Motor neuron (in vitro differentiated cells): ENCODE measurements around the gene NOTCH4. TPM values are rescaled to one million over a fixed set of nuclear protein-coding genes. Genes with fewer than 3 reads are reported as not detected.
"Not testable (repeated sequence)": the region's sequence is repeated elsewhere in the genome, so short reads cannot be mapped to it uniquely, and the experiment has no call there.

Experiments
- ATAC-seq, 8 experiments: fragments of 200-7000 bp; cut with Tn5 transposase; replicated peaks in 6 of 8; 2 replicates each; pipeline ENCODE4 v1.8.0; 2021; ENCODE audit warnings: mild to moderate bottlenecking in 8 of 8, moderate library complexity in 8 of 8
- H3K27ac ChIP-seq, 2 donors: fragments of 250-450 bp; sonication (Bioruptor Pico); 2 replicates each; pipeline ENCODE4 v1.9.0; 2021; ENCODE audit warnings: antibody characterized with exemption in 2 of 2, mild to moderate bottlenecking in 2 of 2, moderate library complexity in 1 of 2
- H3K4me1 ChIP-seq, 2 donors: fragments of 250-450 bp; sonication (Bioruptor Pico); replicated peaks in 1 of 2; 2 replicates each; pipeline ENCODE4 v1.6.1; 2021; ENCODE audit warnings: antibody characterized with exemption in 2 of 2, mild to moderate bottlenecking in 2 of 2, moderate library complexity in 1 of 2
- H3K4me3 ChIP-seq, 5 donors: fragments of 250-450 bp; sonication (Bioruptor Pico); 2 replicates each; pipeline ENCODE4 v1.9.0; 2021; ENCODE audit warnings: antibody characterized with exemption in 5 of 5, mild to moderate bottlenecking in 5 of 5, moderate library complexity in 4 of 5
- WGBS, 10 experiments: fragments of 450-650 bp; shearing (Covaris generic); methylation state at CpG; one replicate each; pipeline ENCODE4 v1.0.0; 2022; 5-methylcytosine and 5-hydroxymethylcytosine counted together
- in situ Hi-C, 9 experiments: fragments of 400-800 bp; cut with MboI; loops; one replicate each; pipeline ENCODE4 v1.15.0; 2021; ENCODE audit warnings: low sequenced_read_pairs in 9 of 9, low pct_unique_long_range_greater_than_20kb in 2 of 9; ENCODE audit not compliant: unreplicated experiment in 9 of 9
- total RNA-seq, 8 experiments: library from RNA; unstranded; fragments of 300-600 nt; gene quantifications; 2 replicates each; pipeline versions ENCODE4 v1.2.3 to v1.2.4, GENCODE V29; 2022

Gene NOTCH4
- total RNA-seq, 8 experiments from 2014 or later, result 1.3 to 6.7 (median 4.5) TPM

DNA sequence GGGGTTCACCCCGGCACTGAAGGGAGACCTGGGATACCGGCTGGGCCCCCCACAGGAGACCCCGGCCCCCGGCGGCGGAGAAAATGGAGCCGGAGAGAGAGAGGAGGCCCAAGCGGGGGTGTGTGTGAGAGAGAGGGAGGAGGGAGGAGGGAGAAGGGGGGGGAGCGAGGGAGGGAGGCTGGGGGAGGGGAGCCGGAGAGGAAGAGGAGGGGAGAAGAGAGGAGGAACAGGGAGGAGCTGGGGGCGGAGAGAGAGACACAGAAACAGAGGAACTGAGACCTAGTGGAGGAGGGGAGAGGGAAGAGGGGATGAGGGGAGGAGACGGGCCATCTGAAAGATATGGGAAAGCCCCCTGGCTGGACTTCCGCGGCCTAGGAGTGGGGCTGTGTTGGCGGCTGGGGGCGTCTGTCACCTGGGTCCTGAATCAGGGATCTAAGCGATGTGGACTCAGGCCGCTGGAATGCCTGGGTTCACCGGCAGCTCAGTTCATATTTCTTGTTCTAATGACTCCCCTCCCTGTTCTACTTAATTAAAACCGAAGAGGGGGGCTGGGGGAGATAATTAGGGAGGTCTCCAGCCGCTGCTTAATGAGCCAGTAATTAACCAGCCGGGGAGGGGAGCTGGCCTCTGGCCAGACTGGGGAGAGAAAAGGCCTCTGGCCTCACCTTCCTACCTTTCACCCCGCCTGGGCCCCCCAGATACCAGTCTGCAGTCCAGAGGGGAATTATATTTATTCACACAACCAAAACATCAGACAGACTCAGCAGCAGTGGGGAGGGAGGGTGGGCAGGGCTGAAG is 33.6 kb downstream of the NOTCH4 start, which contains the start of gene PBX2:
Gene PBX2, minus strand, starts transcription at position 149 of the 798 bp plus-strand sequence. CDS start 287 bp downstream, outside the sequence.
- Histone ChIP-seq H3K4me3 (peak within 1 kb of the TSS; percentile 42 to 68 (median 65)), H3K4me1 (peaks cover 22 to 33% of the 10 kb centered on the region in 2 donors), H3K27ac (peak within 1 kb of the TSS; percentile 86 to 88)
- WGBS, 10 experiments, result 0% methylated on average over 1 to 3 of the region's 23 CpGs; no CpG with 5 or more reads in 8 of the 10 experiments
- in situ Hi-C loops, result loop anchor here in 1 of 9 experiments (25.0 kb wide), 1 partner anchor 653 kb away; the partner anchor contains the start of genes ATP6V1G2, DDX39B, MCCD1 and NFKBIL1
- ATAC-seq, result peak; percentile 19 to 73 (median 68)

DNA sequence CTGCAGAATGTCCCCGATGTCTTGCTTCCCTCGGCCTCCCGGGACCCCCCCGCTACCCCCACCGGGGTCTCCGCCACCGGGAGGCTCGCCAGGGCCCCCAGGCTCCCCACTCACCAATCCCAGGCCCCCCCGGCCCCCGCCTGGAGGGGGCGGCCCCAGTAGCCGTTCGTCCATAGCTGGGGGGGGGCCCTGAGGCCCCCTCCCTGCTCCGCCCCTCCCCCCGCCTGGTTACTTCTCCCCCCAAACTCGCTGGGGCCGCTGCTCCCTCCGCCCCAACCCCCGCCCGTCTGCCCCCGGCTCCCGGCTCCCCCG is 34.2 kb downstream of the NOTCH4 start:
- no CpG with 5 or more reads among the region's 23 CpGs for WGBS, 10 experiments

DNA sequence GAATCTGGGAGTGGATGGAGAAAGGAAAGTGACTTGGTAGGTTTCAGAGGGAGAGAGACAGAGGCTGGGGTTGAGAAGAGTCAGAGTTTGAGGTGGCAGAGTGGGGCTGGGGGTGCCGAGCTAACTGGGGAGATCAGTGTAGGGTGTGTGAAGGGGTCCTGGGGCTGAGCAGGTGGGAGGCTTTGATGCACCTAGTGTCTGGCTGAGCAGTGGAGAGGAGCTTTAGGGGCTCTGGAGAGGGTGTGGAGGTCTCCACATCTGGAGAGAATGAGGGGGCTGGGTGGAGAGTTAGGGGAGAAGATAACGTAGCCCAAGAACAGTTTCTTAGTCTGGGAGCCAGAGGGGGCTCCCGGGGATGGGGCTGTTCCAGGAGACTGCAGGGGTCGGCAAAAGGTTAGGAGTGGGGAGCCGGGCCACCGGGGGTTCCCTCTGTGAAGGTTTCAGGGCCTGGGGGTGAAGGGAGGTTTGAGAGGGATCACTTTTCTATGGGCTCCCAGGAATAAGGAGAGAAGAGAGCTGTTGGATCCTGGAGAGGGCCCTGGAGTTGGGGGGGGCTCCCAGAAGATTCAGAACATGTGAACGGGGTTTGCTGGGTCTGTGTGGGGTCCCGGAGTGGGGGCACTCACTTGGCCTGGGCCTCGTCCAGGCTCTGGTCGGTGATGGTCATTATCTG is 34.7 kb downstream of the NOTCH4 start:
- H3K27ac ChIP-seq, result peak overlapping the region; percentile 86 to 88
- peak overlapping the region; percentile 42 to 68 (median 65) for H3K4me3 ChIP-seq
- H3K4me1 ChIP-seq, result peaks cover 20 to 34% of the 10 kb centered on the region in 2 donors
- WGBS, 10 experiments, result 0% methylated on average over 1 of the region's 10 CpGs; no CpG with 5 or more reads in 8 of the 10 experiments
- in situ Hi-C loops, result loop anchor here in 1 of 9 experiments (25.0 kb wide), 1 partner anchor 652 kb away; the partner anchor contains the start of genes ATP6V1G2, DDX39B, MCCD1 and NFKBIL1
- ATAC-seq, result peak in 5 of 8 experiments; percentile 9 to 62 (median 51)

More for the DNA sequence above, 34.2 kb downstream of the NOTCH4 start:
- in situ Hi-C loops, result loop anchor here in 1 of 9 experiments (25.0 kb wide), 1 partner anchor 652 kb away; the partner anchor contains the start of genes ATP6V1G2, DDX39B, MCCD1 and NFKBIL1
- peak overlapping the region; percentile 86 to 88 for H3K27ac ChIP-seq
- peak overlapping the region; percentile 42 to 68 (median 65) for H3K4me3 ChIP-seq
- H3K4me1 ChIP-seq, result peaks cover 19 to 32% of the 10 kb centered on the region in 2 donors
- ATAC-seq, result no peak

DNA sequence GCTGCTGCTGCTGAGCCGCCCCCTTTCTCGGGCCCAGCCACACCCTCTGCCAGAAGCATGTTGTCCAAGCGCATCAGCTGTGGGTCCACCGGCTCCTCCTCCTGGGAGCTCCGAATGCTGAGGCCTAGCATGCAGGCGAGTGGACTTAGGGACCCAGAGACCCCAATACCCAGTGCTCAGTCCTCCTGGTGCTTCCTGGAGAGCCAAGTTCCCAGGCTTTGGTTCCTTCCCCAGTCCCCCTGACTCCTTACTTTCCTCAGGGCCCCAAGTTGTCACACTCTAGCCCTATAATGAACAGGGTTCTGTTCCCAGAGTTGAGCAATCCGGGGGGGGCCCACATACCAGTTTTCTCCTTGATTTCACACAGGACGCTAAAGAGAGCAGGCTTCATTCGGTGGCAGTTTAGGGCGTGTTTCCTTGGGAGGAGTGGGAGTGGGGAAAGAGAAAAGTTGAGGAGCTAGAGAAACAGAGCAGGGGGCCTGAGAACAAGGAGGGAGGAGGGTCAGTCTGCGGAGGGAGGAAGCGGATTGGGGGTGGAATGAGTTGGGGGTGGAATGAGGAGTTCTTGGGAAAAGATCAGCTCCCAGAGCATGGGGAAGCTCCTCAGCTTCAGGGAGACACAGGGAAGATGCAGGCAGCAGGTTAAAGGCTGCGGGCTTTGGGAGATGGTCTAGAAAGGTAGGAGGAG is 35.3 kb downstream of the NOTCH4 start:
- WGBS, 10 experiments, result 0 to 20% (median 14%) methylated on average over 1 to 2 of the region's 13 CpGs; no CpG with 5 or more reads in 5 of the 10 experiments
- Histone ChIP-seq H3K27ac (peak overlapping the region; percentile 86 to 88), H3K4me1 (peaks cover 21 to 36% of the 10 kb centered on the region in 2 donors), H3K4me3 (peak overlapping the region; percentile 42 to 68 (median 65))
- in situ Hi-C loops, result loop anchor here in 1 of 9 experiments (25.0 kb wide), 1 partner anchor 651 kb away; the partner anchor contains the start of genes ATP6V1G2, DDX39B, MCCD1 and NFKBIL1
- ATAC-seq, result peak; percentile 1 to 36 (median 14)

DNA sequence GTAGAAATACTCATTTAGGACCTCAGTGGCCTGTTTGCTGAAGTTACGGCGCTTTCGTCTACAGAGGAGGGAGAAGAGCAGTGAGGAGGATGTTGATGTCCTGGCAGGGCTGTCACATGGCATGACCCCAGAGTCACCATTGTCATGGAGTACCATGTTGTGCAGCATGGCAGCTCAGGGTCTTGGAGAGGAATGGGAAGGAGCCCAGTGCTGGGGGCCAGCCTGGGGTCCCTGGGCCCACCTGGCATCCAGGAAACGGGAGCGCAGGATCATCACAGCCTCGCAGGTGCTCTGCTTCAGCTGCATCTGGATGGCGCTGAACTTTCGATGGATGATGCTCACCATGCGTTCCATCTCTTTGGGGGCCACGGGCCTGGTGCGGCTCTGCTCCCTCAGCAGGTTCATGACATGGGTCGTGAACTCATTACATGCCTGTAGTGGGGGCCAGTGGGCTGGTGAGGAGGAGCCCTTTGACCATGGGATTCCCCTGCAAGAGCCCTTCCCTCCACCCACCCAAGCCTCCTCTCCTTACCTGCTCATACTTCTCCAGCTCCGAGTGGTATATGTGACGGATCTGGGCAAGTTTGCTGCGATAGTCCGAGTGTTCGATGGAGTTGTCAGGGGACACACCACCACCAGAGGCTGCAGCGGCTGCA is 36.0 kb downstream of the NOTCH4 start:
- not testable (repeated sequence) for H3K27ac ChIP-seq, ATAC-seq
- in situ Hi-C loops, result loop anchor here in 1 of 9 experiments (25.0 kb wide), 1 partner anchor 651 kb away; the partner anchor contains the start of genes ATP6V1G2, DDX39B, MCCD1 and NFKBIL1
- H3K4me1 ChIP-seq, result peaks cover 21 to 36% of the 10 kb centered on the region in 2 donors
- peak overlapping the region in 4 of 5 donors; percentile 42 to 68 (median 62) for H3K4me3 ChIP-seq
- WGBS, 10 experiments, result 80 to 100% (median 98%) methylated on average over 2 to 5 of the region's 18 CpGs; no CpG with 5 or more reads in 6 of the 10 experiments

DNA sequence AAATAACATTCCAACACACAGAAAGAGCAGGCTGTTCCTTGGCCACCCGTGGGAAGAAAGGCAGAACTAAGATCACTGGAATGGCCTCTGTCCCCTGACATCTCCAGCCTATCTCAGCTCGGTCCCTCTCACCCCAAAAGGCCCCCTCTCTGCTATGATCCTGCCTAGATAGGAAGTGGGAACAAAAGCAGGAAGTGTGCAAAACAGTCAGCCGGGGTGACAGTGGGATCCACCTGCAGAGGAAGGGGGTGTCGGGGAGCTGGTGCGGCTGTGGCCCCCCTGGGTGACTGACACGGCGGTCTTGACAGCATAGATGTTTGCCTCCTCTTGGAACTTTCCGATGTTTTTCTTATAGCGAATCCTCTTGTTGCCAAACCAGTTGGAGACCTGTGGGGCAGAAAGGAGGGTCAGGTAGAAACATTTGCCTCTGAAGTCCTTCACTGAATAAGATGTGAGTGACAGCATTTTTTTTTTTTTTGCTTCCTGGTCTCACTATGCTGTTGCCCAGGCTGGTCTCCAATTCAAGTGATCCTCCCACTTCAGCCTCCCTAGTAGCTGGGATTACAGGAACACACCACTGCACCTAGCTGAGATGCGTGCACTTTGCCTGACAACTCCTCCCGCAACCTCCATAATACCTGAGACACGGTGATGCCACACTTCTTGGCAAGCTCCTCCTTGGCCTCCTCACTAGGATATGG is 36.7 kb downstream of the NOTCH4 start:
- in situ Hi-C loops, result loop anchor here in 1 of 9 experiments (25.0 kb wide), 1 partner anchor 650 kb away; the partner anchor contains the start of genes ATP6V1G2, DDX39B, MCCD1 and NFKBIL1
- WGBS, 10 experiments, result 87 to 100% (median 90%) methylated on average over 2 to 5 of the region's 12 CpGs; no CpG with 5 or more reads in 5 of the 10 experiments
- no peak for ATAC-seq
- no peak overlapping the region for H3K4me3 ChIP-seq
- peaks cover 21 to 36% of the 10 kb centered on the region in 2 donors for H3K4me1 ChIP-seq
- H3K27ac ChIP-seq, result no peak overlapping the region

DNA sequence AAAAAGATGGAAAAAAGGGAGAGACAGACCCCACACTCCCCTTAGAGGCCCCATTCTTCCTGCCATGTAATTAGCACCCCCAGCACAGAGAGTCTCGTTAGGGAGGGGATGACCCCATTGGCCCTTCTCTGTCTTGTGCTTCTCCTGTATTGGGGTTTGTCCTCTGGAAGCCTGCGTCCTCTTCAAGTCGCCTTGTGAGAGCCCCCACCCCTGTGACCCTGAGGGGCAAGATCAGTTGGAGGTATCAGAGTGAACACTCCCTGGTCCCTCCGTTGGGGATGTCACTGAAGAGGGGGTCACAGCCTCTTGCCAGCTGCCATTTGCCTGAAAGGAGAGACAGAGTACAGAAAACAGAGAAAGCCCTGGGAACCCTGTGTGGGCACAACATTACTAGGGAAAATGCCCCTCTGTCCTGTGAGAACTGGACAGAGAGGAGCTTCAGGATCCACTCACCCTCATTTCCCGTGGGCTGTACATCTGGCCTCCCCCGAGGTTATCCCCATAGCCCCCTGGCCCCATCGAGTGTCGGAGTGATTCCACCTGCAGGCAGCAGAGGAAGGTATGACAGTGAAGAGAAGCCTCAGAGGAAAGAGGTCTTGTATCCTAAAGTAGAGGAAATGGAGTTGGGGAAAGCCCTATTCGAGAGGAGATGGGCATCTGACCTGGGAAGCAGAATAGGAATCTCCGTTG is 37.6 kb downstream of the NOTCH4 start:
- Histone ChIP-seq H3K27ac (peak overlapping the region in 1 of 2 donors; percentile 56), H3K4me1 (peaks cover 21 to 36% of the 10 kb centered on the region in 2 donors)
- in situ Hi-C loops, result loop anchor here in 1 of 9 experiments (25.0 kb wide), 1 partner anchor 649 kb away; the partner anchor contains the start of genes ATP6V1G2, DDX39B, MCCD1 and NFKBIL1
- not testable (repeated sequence) for ATAC-seq, H3K4me3 ChIP-seq
- 33 to 100% (median 75%) methylated on average over 3 to 6 of the region's 10 CpGs; no CpG with 5 or more reads in 3 of the 10 experiments for WGBS, 10 experiments

DNA sequence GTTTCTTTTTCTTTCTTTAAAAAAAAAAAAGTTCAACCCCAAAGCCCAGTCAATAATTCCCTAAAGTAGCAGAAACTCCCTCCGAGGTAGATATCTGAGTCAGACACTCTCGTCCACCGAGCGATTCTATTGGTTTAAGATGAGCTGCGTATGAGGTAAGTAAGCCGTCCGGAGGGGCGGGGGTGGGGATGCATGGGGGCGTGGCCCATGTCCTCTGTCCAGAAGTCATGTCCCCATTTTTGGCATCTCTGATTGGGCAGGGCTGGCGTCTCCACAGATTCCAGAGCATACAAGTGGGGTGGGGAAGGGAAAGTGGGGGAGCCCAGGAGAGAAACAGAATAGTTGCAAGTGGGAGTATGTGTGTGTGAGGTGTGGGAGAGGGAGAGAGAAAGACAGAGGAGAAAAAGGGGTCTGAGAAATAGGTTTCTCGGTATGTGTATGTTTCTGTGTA is 38.2 kb downstream of the NOTCH4 start:
- 0 to 60% (median 1%) methylated on average over 1 to 9 of the region's 11 CpGs; no CpG with 5 or more reads in 6 of the 10 experiments for WGBS, 10 experiments
- in situ Hi-C loops, result loop anchor here in 1 of 9 experiments (25.0 kb wide), 1 partner anchor 648 kb away; the partner anchor contains the start of genes ATP6V1G2, DDX39B, MCCD1 and NFKBIL1
- H3K4me1 ChIP-seq, result peaks cover 15 to 33% of the 10 kb centered on the region in 2 donors
- H3K4me3 ChIP-seq, result not testable (repeated sequence)
- ATAC-seq, result peak; percentile 18 to 74 (median 36)
- peak overlapping the region in 1 of 2 donors; percentile 56 for H3K27ac ChIP-seq

DNA sequence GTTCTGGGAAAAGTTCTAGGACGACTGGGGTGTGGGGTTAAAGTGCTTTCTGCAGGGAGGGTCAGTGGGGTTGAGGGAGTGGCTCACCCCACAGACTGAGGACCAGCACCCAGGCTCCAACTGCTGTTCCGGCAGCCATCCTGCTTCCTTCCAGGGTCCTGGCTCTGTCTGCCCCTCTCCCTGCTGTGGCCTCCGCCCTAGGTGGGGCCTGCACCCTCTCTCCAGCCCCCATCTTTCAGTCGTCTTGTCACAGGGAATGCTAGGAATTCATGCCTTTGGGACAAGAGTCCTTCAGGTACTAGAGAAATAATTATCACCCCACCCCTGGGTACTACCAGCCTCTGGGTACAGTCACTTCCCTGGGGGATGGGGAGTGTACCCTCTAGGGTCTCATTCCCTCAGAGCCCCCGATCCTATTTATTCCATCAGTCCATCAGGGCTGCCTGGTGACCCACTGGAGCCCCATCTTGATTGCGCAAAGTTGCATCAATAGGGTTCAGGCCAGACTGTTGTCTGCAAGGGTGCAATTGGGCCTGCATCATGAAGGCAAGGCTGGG is 39.7 kb downstream of the NOTCH4 start, which contains the start of gene AGER:
Gene AGER, minus strand, starts transcription at position 170 of the 557 bp plus-strand sequence. Its CDS starts 31 bp downstream, at position 139.
- no peak for ATAC-seq
- Histone ChIP-seq H3K4me1 (peaks cover 18 to 38% of the 10 kb centered on the region in 2 donors), H3K27ac (peak within 1 kb of the TSS; percentile 37 to 66), H3K4me3 (no peak within 1 kb of the TSS)
- WGBS, 10 experiments, result 0 to 100% (median 93%) methylated on average over 1 to 2 of the region's 6 CpGs; no CpG with 5 or more reads in 5 of the 10 experiments
- in situ Hi-C loops, result loop anchor here in 1 of 9 experiments (25.0 kb wide), 1 partner anchor 647 kb away; the partner anchor contains the start of genes ATP6V1G2, DDX39B, MCCD1 and NFKBIL1

DNA sequence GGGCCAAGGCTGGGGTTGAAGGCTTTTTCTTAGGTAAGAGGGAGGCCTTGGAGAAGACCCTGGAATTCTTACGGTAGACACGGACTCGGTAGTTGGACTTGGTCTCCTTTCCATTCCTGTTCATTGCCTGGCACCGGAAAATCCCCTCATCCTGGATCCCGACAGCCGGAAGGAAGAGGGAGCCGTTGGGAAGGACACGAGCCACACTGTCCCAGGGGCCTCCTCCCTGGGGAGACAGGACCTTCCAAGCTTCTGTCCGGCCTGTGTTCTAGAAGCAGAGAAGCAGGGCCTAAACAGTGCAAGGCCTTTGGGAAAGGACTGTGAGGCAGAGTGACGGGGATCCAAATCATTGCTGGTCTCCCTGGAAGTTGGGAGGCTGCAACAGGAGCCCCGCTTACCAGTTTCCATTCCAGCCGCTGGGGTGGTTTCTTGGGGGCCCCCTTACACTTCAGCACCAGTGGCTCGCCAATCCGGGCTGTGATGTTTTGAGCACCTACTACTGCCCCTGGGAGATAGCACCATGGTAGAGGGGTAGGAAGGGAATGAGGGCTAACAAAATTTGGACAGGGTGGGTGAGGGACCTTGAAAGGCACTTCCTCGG is 40.3 kb downstream of the NOTCH4 start:
- WGBS, 10 experiments, result 77 to 100% (median 98%) methylated on average over 1 to 9 of the region's 15 CpGs; no CpG with 5 or more reads in 2 of the 10 experiments
- ATAC-seq, result no peak
- in situ Hi-C loops, result loop anchor here in 1 of 9 experiments (25.0 kb wide), 1 partner anchor 646 kb away; the partner anchor contains the start of genes ATP6V1G2, DDX39B, MCCD1 and NFKBIL1

More for the DNA sequence above, 40.3 kb downstream of the NOTCH4 start:
- Histone ChIP-seq H3K4me1 (peaks cover 20 to 36% of the 10 kb centered on the region in 2 donors), H3K4me3 (no peak overlapping the region), H3K27ac (peak overlapping the region; percentile 12 to 37)
